Anterior cingulate cortex (tissue), 58 donors: ENCODE results near the gene SKAP2.
"Not testable (repeated sequence)": the region's sequence is repeated elsewhere in the genome, so short reads cannot be mapped to it uniquely, and the experiment has no call there.

Experiments used
- DNase-seq, 58 donors: peaks; one replicate each; lab custom pipeline; 2025; lab: John Stamatoyannopoulos, UW

SKAP2 gene

GRCh38 chr7:26858241-26858715 is 6.1 kb downstream of the SKAP2 start:
- no peak for DNase-seq

- DNase-seq = peak in 7 of 58 donors; percentile 1 to 24 (median 2)
These were observed 6.7 kb downstream of the SKAP2 start for GRCh38 chr7:26857506-26858240.

GRCh38 chr7:26857170-26857505 is 7.3 kb downstream of the SKAP2 start:
- no peak for DNase-seq

GRCh38 chr7:26856176-26856985 is 8.0 kb downstream of the SKAP2 start:
- no peak for DNase-seq

GRCh38 chr7:26854876-26855855 is 9.2 kb downstream of the SKAP2 start:
- no peak for DNase-seq

GRCh38 chr7:26853788-26854393 is 10.5 kb downstream of the SKAP2 start:
- DNase-seq = peak in 1 of 58 donors; percentile 6

- DNase-seq = no peak
These were observed 14.2 kb downstream of the SKAP2 start for GRCh38 chr7:26850193-26850651.

GRCh38 chr7:26843705-26844104 is 20.7 kb downstream of the SKAP2 start:
- no peak for DNase-seq

GRCh38 chr7:26842897-26843296 is 21.5 kb downstream of the SKAP2 start:
- no peak for DNase-seq

- no peak for DNase-seq
These were observed 23.2 kb downstream of the SKAP2 start for GRCh38 chr7:26841003-26841739.

GRCh38 chr7:26836793-26837192 is 27.6 kb downstream of the SKAP2 start:
- not testable (repeated sequence) for DNase-seq

- DNase-seq = no peak
These were observed 49.0 kb downstream of the SKAP2 start for GRCh38 chr7:26815426-26815825.

GRCh38 chr7:26813432-26813831 is 51.0 kb downstream of the SKAP2 start:
- DNase-seq = no peak

GRCh38 chr7:26794541-26794940 is 69.8 kb downstream of the SKAP2 start:
- DNase-seq = no peak

GRCh38 chr7:26792576-26792975 is 71.8 kb downstream of the SKAP2 start:
- no peak for DNase-seq

- no peak for DNase-seq
These were observed 72.4 kb downstream of the SKAP2 start for GRCh38 chr7:26792006-26792405.

GRCh38 chr7:26789481-26790184 is 74.8 kb downstream of the SKAP2 start:
- DNase-seq = no peak

- DNase-seq = no peak
These were observed 76.7 kb downstream of the SKAP2 start for GRCh38 chr7:26787701-26788100.

- DNase-seq = no peak
These were observed 80.3 kb downstream of the SKAP2 start for GRCh38 chr7:26784118-26784517.
